HG03108 (cell line): Measurements from ENCODE around the gene DLST.

Experiments
- ATAC-seq: cut with Tn5 transposase; IDR thresholded peaks from one replicate; pipeline ENCODE4 v1.9.1; 2021; ENCODE audit warnings: moderate library complexity; ENCODE audit not compliant: unreplicated experiment

Gene DLST

GRCh38 chr14:74892745-74893144, 11.0 kb downstream of the DLST start:
- ATAC-seq: no peak

- peak; percentile 47 for ATAC-seq
Observed at GRCh38 chr14:74893614-74894091, 11.9 kb downstream of the DLST start.

DNA sequence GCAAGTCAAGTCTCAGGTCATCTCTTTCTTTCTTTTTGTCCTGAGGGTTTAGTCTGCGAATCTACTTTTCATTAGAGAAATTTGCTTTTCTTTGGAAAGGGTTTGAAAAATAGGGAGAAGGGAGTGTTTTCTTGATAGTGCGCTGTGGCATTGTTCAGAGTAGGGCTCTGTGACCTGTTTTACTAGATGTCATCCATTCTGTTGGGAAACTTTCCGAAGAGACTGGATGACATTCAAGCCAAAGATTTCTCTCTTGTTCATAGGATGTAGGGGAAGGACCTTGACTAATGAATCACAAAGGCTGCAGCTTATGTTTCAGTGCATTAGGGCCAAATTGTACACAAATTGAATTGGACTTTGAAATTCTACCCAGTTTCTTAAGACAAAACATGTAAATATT, 14.7 kb downstream of the DLST start:
- no peak for ATAC-seq

- ATAC-seq: no peak
Observed at GRCh38 chr14:74897642-74898041, 15.9 kb downstream of the DLST start.

DNA sequence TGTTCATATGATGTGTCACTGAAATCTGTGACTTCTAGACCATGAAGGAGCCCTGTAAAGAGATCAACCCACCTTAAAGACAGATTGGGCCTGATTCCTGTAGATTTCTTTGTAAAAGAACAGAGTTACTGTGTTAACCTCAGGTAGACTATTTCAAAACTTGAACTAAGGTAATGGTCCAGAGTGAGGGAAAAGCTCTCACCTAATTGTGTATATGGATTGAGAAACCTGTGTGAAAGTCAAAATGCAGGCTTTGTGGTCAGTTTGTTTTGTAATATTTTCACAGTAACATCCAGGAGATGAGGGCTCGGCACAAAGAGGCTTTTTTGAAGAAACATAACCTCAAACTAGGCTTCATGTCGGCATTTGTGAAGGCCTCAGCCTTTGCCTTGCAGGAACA, 16.4 kb downstream of the DLST start:
- ATAC-seq: no peak

- no peak for ATAC-seq
Observed at GRCh38 chr14:74898694-74899093, 17.0 kb downstream of the DLST start.

- ATAC-seq: no peak
Observed at GRCh38 chr14:74902941-74903705, 21.4 kb downstream of the DLST start.

- no peak for ATAC-seq
Observed at GRCh38 chr14:74904635-74905503, 23.2 kb downstream of the DLST start.

DNA sequence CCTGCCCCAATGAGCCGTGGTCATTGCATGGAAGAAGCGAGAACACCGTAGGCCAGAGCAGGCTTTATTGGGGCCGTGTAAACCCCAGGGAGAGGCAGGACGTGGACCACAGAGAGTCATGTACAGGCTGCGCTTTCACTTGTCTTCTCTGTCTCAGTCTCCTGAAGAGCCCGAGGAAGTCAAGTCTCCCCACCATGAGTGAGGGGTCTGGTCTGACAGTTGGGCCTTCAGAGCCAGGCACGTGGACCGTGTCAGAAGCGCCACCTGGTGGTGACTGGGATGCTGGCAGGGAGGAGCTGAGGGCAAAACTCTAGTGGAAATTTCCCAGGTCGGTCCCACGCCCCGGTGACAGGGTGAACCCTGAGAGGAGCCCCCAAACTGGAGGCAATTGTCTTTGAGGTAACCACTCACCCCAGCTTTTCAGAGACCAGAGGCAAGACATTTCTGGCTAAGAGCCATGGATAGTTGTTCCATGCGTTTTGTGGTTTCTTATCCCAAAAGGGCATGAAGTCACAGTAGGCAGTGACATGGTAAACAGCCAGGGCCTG, 24.0 kb downstream of the DLST start:
- no peak for ATAC-seq

GRCh38 chr14:74906925-74907521, 25.3 kb downstream of the DLST start:
- ATAC-seq: no peak

GRCh38 chr14:74907744-74908143, 26.0 kb downstream of the DLST start:
- no peak for ATAC-seq

- ATAC-seq: no peak
Observed at GRCh38 chr14:74908861-74909341, 27.2 kb downstream of the DLST start.

GRCh38 chr14:74909501-74909900, 27.8 kb downstream of the DLST start:
- ATAC-seq: no peak

GRCh38 chr14:74909911-74910310, 28.2 kb downstream of the DLST start:
- ATAC-seq: no peak

DNA sequence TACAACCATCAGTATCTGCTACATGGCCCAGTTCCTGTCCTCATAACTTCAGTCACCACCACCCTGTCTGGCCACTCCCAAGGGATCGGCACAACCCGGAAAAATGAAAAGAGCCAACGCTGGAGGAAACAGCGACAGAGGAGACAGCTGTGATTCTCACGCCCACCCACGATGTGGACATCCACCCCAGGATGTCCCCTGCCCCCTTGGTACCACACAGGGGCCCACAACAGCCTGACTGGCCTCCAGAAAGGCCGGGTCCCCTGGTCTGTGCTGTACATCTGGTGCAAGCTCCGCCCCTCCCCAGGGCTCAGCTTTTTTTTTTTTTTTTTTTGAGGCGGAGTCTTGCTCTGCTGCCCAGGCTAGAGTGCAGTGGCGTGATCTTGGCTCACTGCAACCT, 28.8 kb downstream of the DLST start:
- ATAC-seq: no peak

DNA sequence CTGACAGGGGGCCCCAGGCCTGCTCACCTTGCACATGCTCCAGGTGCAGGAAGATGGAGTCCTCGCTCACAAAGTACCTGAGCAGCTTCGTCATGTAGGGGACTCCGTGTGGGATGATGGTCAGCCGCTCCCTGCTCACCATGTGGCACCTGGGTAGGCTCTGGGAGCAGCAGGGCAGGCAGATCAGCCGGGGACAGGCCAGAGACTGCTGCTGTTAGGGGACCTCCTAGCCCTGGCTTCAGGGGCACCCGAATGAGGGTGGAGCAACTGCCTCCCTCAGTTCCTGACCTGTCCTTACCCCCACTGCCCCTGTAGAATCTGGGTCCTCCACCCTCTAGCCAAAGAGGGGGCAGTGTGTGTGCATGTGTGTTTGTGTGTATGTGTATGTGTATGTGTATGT, 29.5 kb downstream of the DLST start:
- no peak for ATAC-seq

- ATAC-seq: no peak
Observed at GRCh38 chr14:74911704-74912103, 30.0 kb downstream of the DLST start.

- ATAC-seq: no peak
Observed at GRCh38 chr14:74912111-74912510, 30.4 kb downstream of the DLST start.

- no peak for ATAC-seq
Observed at GRCh38 chr14:74912801-74913200, 31.1 kb downstream of the DLST start.

- ATAC-seq: no peak
Observed at GRCh38 chr14:74913393-74913910, 31.7 kb downstream of the DLST start.

GRCh38 chr14:74913986-74914573, 32.4 kb downstream of the DLST start:
- no peak for ATAC-seq
